GM19328 (cell line): ENCODE data around the gene NDUFA8.

Experiments
- ATAC-seq: cut with Tn5 transposase; IDR thresholded peaks from one replicate; pipeline ENCODE4 v1.9.1; 2021; ENCODE audit warnings: mild to moderate bottlenecking, moderate library complexity; ENCODE audit not compliant: unreplicated experiment

Gene NDUFA8

GRCh38 chr9:122138560-122139268, 20.9 kb downstream of the NDUFA8 start:
- no peak for ATAC-seq

- no peak for ATAC-seq
Observed at GRCh38 chr9:122135529-122135859, 24.1 kb downstream of the NDUFA8 start.

- ATAC-seq = no peak
Observed at GRCh38 chr9:122134822-122135528, 24.6 kb downstream of the NDUFA8 start.

- ATAC-seq = no peak
Observed at GRCh38 chr9:122133984-122134535, 25.5 kb downstream of the NDUFA8 start.

GRCh38 chr9:122133263-122133983, 26.2 kb downstream of the NDUFA8 start:
- no peak for ATAC-seq

- ATAC-seq = no peak
Observed at GRCh38 chr9:122132539-122132938, 27.0 kb downstream of the NDUFA8 start.

- ATAC-seq = no peak
Observed at GRCh38 chr9:122131401-122132001, 28.1 kb downstream of the NDUFA8 start.

- no peak for ATAC-seq
Observed at GRCh38 chr9:122130837-122131236, 28.7 kb downstream of the NDUFA8 start.

GRCh38 chr9:122129969-122130368, 29.6 kb downstream of the NDUFA8 start:
- no peak for ATAC-seq

- ATAC-seq = no peak
Observed at GRCh38 chr9:122128969-122129343, 30.6 kb downstream of the NDUFA8 start.

- no peak for ATAC-seq
Observed at GRCh38 chr9:122128007-122128968, 31.3 kb downstream of the NDUFA8 start.

GRCh38 chr9:122127396-122127798, 32.2 kb downstream of the NDUFA8 start:
- no peak for ATAC-seq

GRCh38 chr9:122126331-122127261, 33.0 kb downstream of the NDUFA8 start:
- ATAC-seq = no peak

GRCh38 chr9:122125509-122126330, 33.9 kb downstream of the NDUFA8 start:
- no peak for ATAC-seq

- ATAC-seq = no peak
Observed at GRCh38 chr9:122125158-122125508, 34.4 kb downstream of the NDUFA8 start.

- no peak for ATAC-seq
Observed at GRCh38 chr9:122124528-122124927, 35.1 kb downstream of the NDUFA8 start.

GRCh38 chr9:122124048-122124447, 35.5 kb downstream of the NDUFA8 start:
- no peak for ATAC-seq

GRCh38 chr9:122122903-122123632, 36.5 kb downstream of the NDUFA8 start:
- no peak for ATAC-seq
